Erythroblast (primary cell): ENCODE measurements around the gene FXYD3.

Experiments used
- GATA1 ChIP-seq: IDR thresholded peaks from 2 replicates; pipeline ENCODE4 v1.6.1; 2011; ENCODE audit warnings: low read depth, mild to moderate bottlenecking, control low read depth, low read length, moderate library complexity
- POLR2A ChIP-seq: IDR thresholded peaks from 2 replicates; pipeline ENCODE4 v1.6.1; 2011; ENCODE audit warnings: mild to moderate bottlenecking, low read length

DNA sequence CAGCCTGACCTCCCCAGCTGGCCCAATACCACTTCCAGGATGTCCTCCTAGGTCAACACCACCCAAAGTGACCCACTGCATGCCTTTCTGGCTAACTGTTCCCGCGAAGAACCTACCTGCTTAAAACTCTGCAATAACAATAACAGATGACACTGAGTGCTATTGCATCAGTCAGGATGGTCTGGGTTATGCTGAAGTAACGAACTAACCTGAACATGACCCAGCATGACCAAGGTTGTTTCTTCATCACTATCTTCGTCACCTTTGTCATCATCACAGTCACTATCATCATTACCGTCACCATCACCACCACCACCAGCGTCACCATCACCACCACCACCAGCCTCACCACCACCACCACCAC lies 10.6 kb upstream of the FXYD3 start:
- TF ChIP-seq POLR2A (no peak), GATA1 (no peak)
